H9 (cell line): ENCODE results near the gene HHLA2. TPM values are rescaled to one million over a fixed set of nuclear protein-coding genes. Genes with fewer than 3 reads are reported as not detected.

Source experiments
- DNase-seq: peaks from one replicate; pipeline ENCODE4 v3.0.0-alpha.2; 2017
- H2AFZ ChIP-seq: one replicate; pipeline ENCODE4 v1.6.1; 2013; ENCODE audit warnings: mild to moderate bottlenecking, low read length, control low read depth, moderate library complexity
- H2AK5ac ChIP-seq: 2 replicates; pipeline ENCODE4 v1.6.1; 2013; ENCODE audit warnings: low read length, control low read depth, mixed read lengths; ENCODE audit not compliant: insufficient read length
- H2BK120ac ChIP-seq: one replicate; pipeline ENCODE4 v1.6.1; 2013; ENCODE audit warnings: low read depth, mild to moderate bottlenecking, low read length, control low read depth, inconsistent platforms; ENCODE audit not compliant: poor library complexity, severe bottlenecking
- H2BK12ac ChIP-seq: 2 replicates; pipeline ENCODE4 v1.6.1; 2013; ENCODE audit warnings: low read length, control low read depth, mixed read lengths, low read depth; ENCODE audit not compliant: insufficient read length
- H2BK15ac ChIP-seq: 2 replicates; pipeline ENCODE4 v1.6.1; 2013; ENCODE audit warnings: low read depth, low read length, control low read depth
- H2BK20ac ChIP-seq: one replicate; pipeline ENCODE4 v1.6.1; 2013; ENCODE audit warnings: low read depth, mild to moderate bottlenecking, low read length, control low read depth, inconsistent platforms; ENCODE audit not compliant: poor library complexity, severe bottlenecking
- H2BK5ac ChIP-seq: 2 replicates; pipeline ENCODE4 v1.6.1; 2013; ENCODE audit warnings: low read length, control low read depth, mixed read lengths; ENCODE audit not compliant: insufficient read length
- H3K14ac ChIP-seq: 2 replicates; pipeline ENCODE4 v1.6.1; 2013; ENCODE audit warnings: low read length, control low read depth; ENCODE audit not compliant: insufficient read depth
- H3K18ac ChIP-seq: 2 replicates; pipeline ENCODE4 v1.6.1; 2013; ENCODE audit warnings: low read depth, mild to moderate bottlenecking, mixed read lengths, low read length, control low read depth; ENCODE audit not compliant: insufficient read length
- H3K23ac ChIP-seq: 2 replicates; pipeline ENCODE4 v1.6.1; 2013; ENCODE audit warnings: low read length, control low read depth, mixed read lengths, low read depth; ENCODE audit not compliant: insufficient read length
- H3K23me2 ChIP-seq: 2 replicates; pipeline ENCODE4 v1.6.1; 2013; ENCODE audit warnings: low read depth, mild to moderate bottlenecking, mixed read lengths, low read length, control low read depth; ENCODE audit not compliant: insufficient read length, poor library complexity, severe bottlenecking
- H3K27ac ChIP-seq: 2 replicates; pipeline ENCODE4 v1.5.1; 2013; ENCODE audit warnings: low read length, control low read depth, mixed read lengths, low read depth; ENCODE audit not compliant: insufficient read length
- H3K27me3 ChIP-seq: 2 replicates; pipeline ENCODE4 v1.6.1; 2013; ENCODE audit warnings: low read length, control low read depth, inconsistent platforms; ENCODE audit not compliant: insufficient read depth
- H3K4ac ChIP-seq: 2 replicates; pipeline ENCODE4 v1.6.1; 2013; ENCODE audit warnings: low read depth, mild to moderate bottlenecking, control low read depth, inconsistent platforms, low read length, moderate library complexity
- H3K4me1 ChIP-seq: 2 replicates; pipeline ENCODE4 v1.6.1; 2013; ENCODE audit warnings: low read length, control low read depth, inconsistent platforms; ENCODE audit not compliant: insufficient read depth
- H3K4me2 ChIP-seq: 2 replicates; pipeline ENCODE4 v1.6.1; 2013; ENCODE audit warnings: low read length, control low read depth, mixed read lengths; ENCODE audit not compliant: insufficient read length, insufficient read depth
- H3K56ac ChIP-seq: 2 replicates; pipeline ENCODE4 v1.6.1; 2013; ENCODE audit warnings: low read depth, mild to moderate bottlenecking, mixed read lengths, low read length, control low read depth; ENCODE audit not compliant: insufficient read length
- H3K79me1 ChIP-seq: 2 replicates; pipeline ENCODE4 v1.6.1; 2013; ENCODE audit warnings: low read depth, mild to moderate bottlenecking, moderate library complexity, low read length, control low read depth, inconsistent platforms; ENCODE audit not compliant: insufficient read depth, poor library complexity, severe bottlenecking
- H3K79me2 ChIP-seq: 2 replicates; pipeline ENCODE4 v1.6.1; 2013; ENCODE audit warnings: low read length, control low read depth, inconsistent platforms; ENCODE audit not compliant: insufficient read depth
- H3K9ac ChIP-seq: 2 replicates; pipeline ENCODE4 v1.6.1; 2013; ENCODE audit warnings: low read length, control low read depth, mixed read lengths; ENCODE audit not compliant: insufficient read length; ENCODE audit errors: extremely low read depth
- H3K9me3 ChIP-seq: one replicate; pipeline ENCODE4 v1.6.1; 2013; ENCODE audit warnings: low read depth, low read length, inconsistent platforms; ENCODE audit not compliant: control insufficient read depth
- H3T11ph ChIP-seq: one replicate; pipeline ENCODE4 v1.6.1; 2013; ENCODE audit warnings: mild to moderate bottlenecking, low read length, control low read depth, inconsistent platforms
- H4K20me1 ChIP-seq: one replicate; pipeline ENCODE4 v1.6.1; 2013; ENCODE audit not compliant: control insufficient read depth, insufficient read length, insufficient read depth
- H4K5ac ChIP-seq: 2 replicates; pipeline ENCODE4 v1.6.1; 2013; ENCODE audit warnings: low read depth, mild to moderate bottlenecking, mixed read lengths, low read length, control low read depth; ENCODE audit not compliant: insufficient read length
- H4K8ac ChIP-seq: replicated peaks from 2 replicates; pipeline ENCODE4 v1.6.1; 2013; ENCODE audit warnings: low read length, control low read depth, mixed read lengths, low read depth; ENCODE audit not compliant: insufficient read length
- H4K91ac ChIP-seq: 2 replicates; pipeline ENCODE4 v1.6.1; 2013; ENCODE audit warnings: low read depth, mild to moderate bottlenecking, moderate library complexity, mixed read lengths, low read length, control low read depth; ENCODE audit not compliant: insufficient read length
- H3K27ac Mint-ChIP-seq, 3 experiments: 2 replicates in 2 of 3; 3 replicates in 1 of 3; pipeline ENCODE4 v1.8.0; 2020 to 2021; ENCODE audit warnings: mixed read lengths in 3 of 3, mild to moderate bottlenecking in 1 of 3, moderate library complexity in 1 of 3
- H3K27me3 Mint-ChIP-seq: 2 replicates; pipeline ENCODE4 v1.8.0; 2021; ENCODE audit warnings: low read depth, mild to moderate bottlenecking, moderate library complexity, mixed read lengths
- H3K36me3 Mint-ChIP-seq, 3 experiments: 2 replicates in 2 of 3; 3 replicates in 1 of 3; pipeline ENCODE4 v1.8.0; 2020 to 2021; ENCODE audit warnings: low read depth in 3 of 3, mixed read lengths in 3 of 3; ENCODE audit not compliant: insufficient read depth in 1 of 3
- H3K4me1 Mint-ChIP-seq, 2 experiments: 2 replicates each; pipeline ENCODE4 v1.8.0; 2020; ENCODE audit warnings: mixed read lengths in 2 of 2
- H3K4me3 Mint-ChIP-seq, 2 experiments: 2 replicates in 1 of 2; 3 replicates in 1 of 2; pipeline ENCODE4 v1.8.0; 2020 to 2021; ENCODE audit warnings: mild to moderate bottlenecking in 2 of 2, mixed read lengths in 2 of 2, moderate library complexity in 1 of 2
- H3K9me3 Mint-ChIP-seq, 2 experiments: 2 replicates in 1 of 2; 3 replicates in 1 of 2; pipeline ENCODE4 v1.8.0; 2020; ENCODE audit warnings: mild to moderate bottlenecking in 2 of 2, mixed read lengths in 2 of 2, moderate library complexity in 1 of 2
- CTCF ChIP-seq: fragments of 200-600 bp; sonication (generic); conservative IDR thresholded peaks from 3 replicates; pipeline ENCODE4 v1.8.0; 2021; ENCODE audit warnings: antibody characterized with exemption, mild to moderate bottlenecking
- WGBS: extraction: QIAGEN DNeasy Blood & Tissue Kit; methylation state at CpG from one replicate; pipeline ENCODE4 v1.1.7; 2013; ENCODE audit warnings: missing lambda C conversion rate, low lambda C conversion rate, mixed read lengths; ENCODE audit not compliant: insufficient read length; ENCODE audit errors: extremely low coverage; 5-methylcytosine and 5-hydroxymethylcytosine counted together
- total RNA-seq: library from RNA; stranded (reverse); gene quantifications from 2 replicates; pipeline ENCODE4 v1.2.1, GENCODE V29; 2021

Gene HHLA2
- total RNA-seq, 1 experiment from 2014 or later: not detected

DNA sequence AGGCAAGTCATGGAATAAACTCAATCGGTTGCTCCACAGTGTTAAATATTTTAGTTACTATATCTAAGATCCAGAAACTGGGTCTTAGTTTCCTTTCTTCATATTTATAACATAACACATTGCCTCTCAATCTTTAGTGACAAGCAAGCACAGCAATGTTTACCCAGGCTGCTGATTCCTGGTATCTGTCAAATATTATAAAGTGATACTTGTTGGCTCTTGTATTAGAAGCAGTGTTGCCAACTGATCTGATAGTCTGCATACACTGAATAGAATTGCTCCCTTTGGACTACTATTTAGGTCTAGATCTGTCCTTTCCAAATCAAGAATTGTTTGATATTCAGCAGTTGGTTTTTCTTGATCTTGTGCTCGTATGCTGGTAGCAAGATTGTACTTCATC lies 7.2 kb upstream of the HHLA2 start:
- Histone ChIP-seq H3K14ac (no peak overlapping the region), H3T11ph (no peak overlapping the region), H3K4ac (no peak overlapping the region), H2AFZ (no peak overlapping the region), H3K23ac (no peak overlapping the region), H4K20me1 (no peaks in the 10 kb centered on the region), H3K4me1 (no peaks in the 10 kb centered on the region), H3K9ac (no peak overlapping the region), H2AK5ac (no peak overlapping the region), H4K91ac (no peak overlapping the region), H3K56ac (no peak overlapping the region), H3K4me2 (no peak overlapping the region), H3K18ac (no peak overlapping the region), H4K5ac (no peak overlapping the region), H4K8ac (no peak overlapping the region), H2BK12ac (no peak overlapping the region), H2BK5ac (no peak overlapping the region), H2BK20ac (no peak overlapping the region), H2BK15ac (no peak overlapping the region), H3K9me3 (no peaks in the 10 kb centered on the region), H3K27ac (no peak overlapping the region), H3K27me3 (no peaks in the 10 kb centered on the region), H2BK120ac (no peak overlapping the region), H3K79me2 (no peaks in the 10 kb centered on the region), H3K23me2 (no peaks in the 10 kb centered on the region), H3K79me1 (no peaks in the 10 kb centered on the region)
- no CpG with 5 or more reads among the region's 2 CpGs for WGBS
- no peak for TF ChIP-seq CTCF
- DNase-seq: no peak
- peaks cover 0 to 2% of the 10 kb centered on the region in 2 experiments; a peak in 2 of 5 replicates for H3K9me3 Mint-ChIP-seq
- no peak overlapping the region for H3K27ac Mint-ChIP-seq
- no peaks in the 10 kb centered on the region for H3K4me1 Mint-ChIP-seq
- H3K4me3 Mint-ChIP-seq: no peak overlapping the region
- H3K36me3 Mint-ChIP-seq: peaks cover 0 to 5% (median 0%) of the 10 kb centered on the region in 3 experiments; a peak in 2 of 7 replicates
- H3K27me3 Mint-ChIP-seq: 0 out of 2 replicates have a peak, but pooled peaks cover 2% of the 10 kb centered on the region
